Mesothelial cell of epicardium (in vitro differentiated cells): ENCODE data around the gene NMT2. TPM values are rescaled to one million over a fixed set of nuclear protein-coding genes. Genes with fewer than 3 reads are reported as not detected.

Experiments
- DNase-seq, 2 experiments: peaks; one replicate each; pipeline ENCODE4 v3.0.0; 2021; ENCODE audit warnings: low spot score in 2 of 2; ENCODE audit not compliant: unreplicated experiment in 2 of 2
- H3K27ac Mint-ChIP-seq: 2 replicates; pipeline ENCODE4 v1.8.0; 2021; ENCODE audit warnings: mixed read lengths
- H3K27me3 Mint-ChIP-seq: 2 replicates; pipeline ENCODE4 v1.8.0; 2021; ENCODE audit warnings: low read depth, mixed read lengths
- H3K36me3 Mint-ChIP-seq: 2 replicates; pipeline ENCODE4 v1.8.0; 2021; ENCODE audit warnings: mixed read lengths
- H3K4me1 Mint-ChIP-seq: 2 replicates; pipeline ENCODE4 v1.8.0; 2021; ENCODE audit warnings: mixed read lengths
- H3K4me3 Mint-ChIP-seq: 2 replicates; pipeline ENCODE4 v1.8.0; 2021; ENCODE audit warnings: mild to moderate bottlenecking, moderate library complexity, mixed read lengths
- H3K9me3 Mint-ChIP-seq: 2 replicates; pipeline ENCODE4 v1.8.0; 2021; ENCODE audit warnings: mixed read lengths
- total RNA-seq: library from RNA; stranded (reverse); gene quantifications from 3 replicates; pipeline ENCODE4 v1.2.1, GENCODE V29; 2021
- TF ChIP-seq, protein P1 (sequence below): fragments of 200-600 bp; sonication (generic); IDR thresholded peaks from one replicate; pipeline ENCODE4 v1.5.0; 2021; ENCODE audit warnings: antibody characterized with exemption; ENCODE audit not compliant: unreplicated experiment

The NMT2 gene
- total RNA-seq, 1 donor from 2014 or later: 21.9 TPM

DNA sequence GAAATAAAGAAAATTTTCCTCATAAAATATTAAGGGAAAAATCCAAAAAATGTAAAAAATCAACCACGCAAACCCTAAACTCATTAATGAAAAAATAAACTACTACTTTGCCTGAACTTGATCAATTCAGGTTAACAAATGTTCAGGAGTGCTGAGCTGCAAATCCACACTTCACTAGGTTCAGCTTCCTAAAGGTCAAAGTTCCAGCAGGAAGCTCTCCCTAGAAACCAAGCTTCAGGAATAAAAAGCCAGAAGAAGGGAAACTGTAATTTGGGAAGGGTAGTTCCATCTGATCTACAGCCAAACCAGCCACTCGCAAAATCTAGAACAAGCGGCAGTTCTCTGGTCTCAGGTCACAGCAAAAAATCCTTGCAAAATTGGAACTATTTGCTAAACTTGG is 7.8 kb upstream of the NMT2 start:
- H3K36me3 Mint-ChIP-seq: no peaks in the 10 kb centered on the region
- no peak for DNase-seq
- H3K27ac Mint-ChIP-seq: no peak overlapping the region
- no peaks in the 10 kb centered on the region for H3K27me3 Mint-ChIP-seq
- H3K4me1 Mint-ChIP-seq: peaks cover 3% of the 10 kb centered on the region
- TF ChIP-seq, protein P1, sequence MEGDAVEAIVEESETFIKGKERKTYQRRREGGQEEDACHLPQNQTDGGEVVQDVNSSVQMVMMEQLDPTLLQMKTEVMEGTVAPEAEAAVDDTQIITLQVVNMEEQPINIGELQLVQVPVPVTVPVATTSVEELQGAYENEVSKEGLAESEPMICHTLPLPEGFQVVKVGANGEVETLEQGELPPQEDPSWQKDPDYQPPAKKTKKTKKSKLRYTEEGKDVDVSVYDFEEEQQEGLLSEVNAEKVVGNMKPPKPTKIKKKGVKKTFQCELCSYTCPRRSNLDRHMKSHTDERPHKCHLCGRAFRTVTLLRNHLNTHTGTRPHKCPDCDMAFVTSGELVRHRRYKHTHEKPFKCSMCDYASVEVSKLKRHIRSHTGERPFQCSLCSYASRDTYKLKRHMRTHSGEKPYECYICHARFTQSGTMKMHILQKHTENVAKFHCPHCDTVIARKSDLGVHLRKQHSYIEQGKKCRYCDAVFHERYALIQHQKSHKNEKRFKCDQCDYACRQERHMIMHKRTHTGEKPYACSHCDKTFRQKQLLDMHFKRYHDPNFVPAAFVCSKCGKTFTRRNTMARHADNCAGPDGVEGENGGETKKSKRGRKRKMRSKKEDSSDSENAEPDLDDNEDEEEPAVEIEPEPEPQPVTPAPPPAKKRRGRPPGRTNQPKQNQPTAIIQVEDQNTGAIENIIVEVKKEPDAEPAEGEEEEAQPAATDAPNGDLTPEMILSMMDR: no peak
- no peak overlapping the region for H3K4me3 Mint-ChIP-seq
- H3K9me3 Mint-ChIP-seq: no peaks in the 10 kb centered on the region

DNA sequence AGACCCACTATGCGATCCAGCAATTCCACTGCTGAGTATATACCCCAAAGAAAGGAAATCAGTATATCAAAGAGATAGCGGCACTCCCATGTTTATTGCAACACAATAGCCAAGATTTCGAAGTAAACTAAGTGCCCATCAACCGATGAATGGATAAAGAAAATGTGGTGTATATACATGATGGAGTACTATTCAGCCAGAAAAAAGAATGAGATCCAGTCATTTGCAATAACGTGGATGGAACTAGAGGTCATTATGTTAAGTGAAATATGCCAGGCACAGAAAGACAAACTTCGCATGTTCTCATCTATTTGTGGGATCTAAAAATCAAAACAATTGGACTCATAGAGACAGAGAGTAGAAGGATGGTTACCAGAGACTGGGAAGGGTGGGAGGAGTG is 7.1 kb upstream of the NMT2 start:
- DNase-seq: no peak
- H3K27me3 Mint-ChIP-seq: no peaks in the 10 kb centered on the region
- no peaks in the 10 kb centered on the region for H3K36me3 Mint-ChIP-seq
- H3K4me1 Mint-ChIP-seq: peaks cover 7% of the 10 kb centered on the region
- H3K27ac Mint-ChIP-seq: no peak overlapping the region
- TF ChIP-seq, protein P1: no peak
- H3K9me3 Mint-ChIP-seq: no peaks in the 10 kb centered on the region
- no peak overlapping the region for H3K4me3 Mint-ChIP-seq

DNA sequence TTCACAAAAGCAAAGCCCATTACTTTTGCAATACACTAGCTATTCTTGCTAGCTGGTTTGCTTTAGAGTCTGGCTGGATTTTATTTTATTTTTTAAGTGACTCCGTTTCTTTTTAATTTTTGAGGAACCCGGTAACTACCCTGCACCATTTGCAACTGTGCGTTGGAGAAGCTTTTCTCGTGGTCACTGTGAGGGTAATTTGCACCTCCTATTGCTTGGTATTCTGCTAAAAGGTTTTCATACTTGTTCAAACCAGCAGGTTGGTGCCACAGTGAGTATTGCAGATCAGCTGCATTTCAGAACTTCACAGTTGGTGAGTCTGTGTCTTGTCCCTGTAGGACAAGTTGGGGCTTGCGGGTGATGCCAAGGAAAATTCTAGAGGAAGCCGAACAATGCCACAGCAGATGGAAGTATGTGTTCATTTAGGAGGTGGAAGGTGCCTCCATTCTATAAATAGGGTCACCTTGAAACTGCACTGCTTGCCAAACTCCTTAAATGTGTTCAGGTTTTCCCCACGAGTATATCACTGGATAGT is 3.9 kb upstream of the NMT2 start:
- Mint-ChIP-seq H3K9me3 (no peaks in the 10 kb centered on the region), H3K27me3 (no peaks in the 10 kb centered on the region), H3K4me1 (peaks cover 26% of the 10 kb centered on the region), H3K4me3 (no peak overlapping the region), H3K36me3 (no peaks in the 10 kb centered on the region), H3K27ac (no peak overlapping the region)
- DNase-seq: no peak
- TF ChIP-seq, protein P1: no peak

DNA sequence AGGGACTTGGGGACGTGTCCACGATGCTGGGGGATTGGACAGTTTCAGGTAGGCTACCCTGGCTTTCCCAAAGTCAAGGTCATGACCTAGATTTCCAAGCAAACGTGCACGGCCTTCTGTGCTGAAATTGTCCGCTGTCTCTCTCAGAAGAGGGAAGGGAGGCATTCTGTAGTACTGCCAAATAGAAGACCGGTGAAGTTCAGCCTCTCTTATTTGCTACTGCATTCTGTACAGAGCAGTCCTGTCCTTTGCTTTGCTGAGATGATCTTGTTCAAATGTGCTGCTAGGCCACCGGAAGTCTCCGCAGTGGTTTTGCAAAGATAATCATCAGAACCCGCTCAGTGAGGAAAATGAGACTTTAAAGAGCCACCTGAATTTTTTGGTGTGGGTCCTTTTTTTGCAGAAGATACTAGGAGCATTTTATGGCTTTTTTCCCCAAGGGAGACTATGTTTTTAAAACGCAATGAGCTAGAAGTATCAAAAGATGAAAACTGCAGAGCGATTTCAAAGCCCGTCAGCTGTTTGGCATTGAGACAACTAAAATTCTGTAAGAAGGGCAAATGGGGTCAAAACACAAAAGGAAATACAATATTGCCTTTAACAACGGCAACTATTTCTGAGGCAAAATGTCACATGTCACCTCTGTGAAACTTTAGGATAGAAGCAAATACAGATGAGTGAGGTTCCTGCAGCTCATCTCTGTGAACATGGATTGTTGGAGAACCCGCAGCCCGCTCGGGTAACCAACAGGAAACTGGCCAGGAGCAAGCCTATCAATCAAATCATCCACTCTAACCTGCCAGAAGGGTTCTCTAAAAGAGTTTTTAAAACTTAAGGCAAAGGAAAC is 1.3 kb upstream of the NMT2 start:
- DNase-seq: no peak
- no peaks in the 10 kb centered on the region for H3K36me3 Mint-ChIP-seq
- H3K27me3 Mint-ChIP-seq: no peaks in the 10 kb centered on the region
- H3K27ac Mint-ChIP-seq: peak overlapping the region; percentile 39
- H3K9me3 Mint-ChIP-seq: no peaks in the 10 kb centered on the region
- peaks cover 39% of the 10 kb centered on the region for H3K4me1 Mint-ChIP-seq
- TF ChIP-seq, protein P1: no peak
- H3K4me3 Mint-ChIP-seq: peak overlapping the region; percentile 33

DNA sequence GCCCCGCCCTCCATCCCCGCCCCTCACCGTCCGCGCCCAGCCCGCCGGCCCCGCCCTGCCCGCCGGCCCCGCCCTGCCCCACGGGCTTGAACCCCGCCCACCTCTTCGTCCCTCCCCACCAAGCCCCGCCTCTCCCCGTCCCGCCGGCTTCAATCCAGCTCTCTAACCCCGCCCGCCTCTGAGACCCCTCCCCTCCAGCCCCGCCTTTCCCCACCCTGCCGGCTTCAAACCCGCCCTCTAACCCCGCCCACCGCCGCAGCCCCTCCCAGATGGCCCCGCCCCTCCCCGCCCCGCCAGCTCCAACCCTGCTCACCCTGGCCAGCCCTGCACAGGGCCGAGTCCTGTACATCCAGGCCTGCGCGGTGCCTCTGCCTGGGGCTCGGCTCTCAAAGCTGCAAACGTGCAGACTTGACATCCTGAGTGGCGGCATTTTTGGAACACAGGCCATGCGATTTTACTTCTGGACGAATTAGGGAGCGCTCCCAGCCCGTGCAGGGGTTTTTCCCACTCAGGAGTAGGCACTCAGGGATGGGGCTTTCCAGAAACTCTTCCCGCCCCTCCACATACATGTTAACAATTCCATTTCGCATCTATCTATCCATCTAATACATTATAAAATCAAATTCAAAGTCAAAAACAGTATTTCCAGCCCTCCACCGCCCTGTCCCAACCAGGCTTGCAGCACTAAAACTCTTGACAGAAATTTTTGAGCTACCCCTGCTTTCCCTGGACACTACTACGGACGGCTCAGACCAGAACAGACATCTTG is 477 bp upstream of the NMT2 start:
- TF ChIP-seq, protein P1: no peak
- Mint-ChIP-seq H3K36me3 (no peaks in the 10 kb centered on the region), H3K4me3 (peak overlapping the region; percentile 33), H3K9me3 (no peaks in the 10 kb centered on the region), H3K4me1 (peaks cover 39% of the 10 kb centered on the region), H3K27me3 (no peaks in the 10 kb centered on the region), H3K27ac (peak overlapping the region; percentile 45)
- DNase-seq: peak; percentile 93 to 99
